AG04450 (cell line): ENCODE measurements around the gene TNS3. TPM values are rescaled to one million over a fixed set of nuclear protein-coding genes. Genes with fewer than 3 reads are reported as not detected.

Experiments
- CTCF ChIA-PET: fragments of 300-600, 350-600 bp; formaldehyde crosslinking; extraction: SDS; loops from one replicate; lab custom pipeline; 2022; ENCODE audit warnings: antibody characterized with exemption, inconsistent platforms; lab: Charles Lee
- POLR2A ChIA-PET: fragments of 350-600 bp; formaldehyde crosslinking; extraction: SDS; loops from one replicate; lab custom pipeline; 2021; ENCODE audit warnings: antibody characterized with exemption, inconsistent platforms; lab: Yijun Ruan, JAX
- DNase-seq: peaks from one replicate; pipeline ENCODE4 v3.0.0-alpha.2; 2011; ENCODE audit warnings: low read depth, low spot score
- H3K27ac ChIP-seq: one replicate; pipeline ENCODE4 v1.5.1; 2012; ENCODE audit warnings: low read depth, low read length, control low read depth
- H3K27me3 ChIP-seq: one replicate; pipeline ENCODE4 v1.6.0; 2012; ENCODE audit warnings: low read length; ENCODE audit not compliant: control insufficient read depth, insufficient read depth
- H3K4me3 ChIP-seq: 2 replicates; pipeline ENCODE4 v1.5.1; 2011; ENCODE audit warnings: mild to moderate bottlenecking, low read depth, low read length, control low read depth
- H3K9me3 ChIP-seq: 2 replicates; pipeline ENCODE4 v1.5.1; 2012; ENCODE audit warnings: low read length; ENCODE audit not compliant: control insufficient read depth, insufficient read depth
- polyA plus RNA-seq: library from polyadenylated mRNA; depleted of rRNA; stranded (reverse); fragments of >200 nt; gene quantifications from 2 replicates; pipeline ENCODE4 v1.2.3, GENCODE V29; 2011
- TF ChIP-seq, protein P1 (sequence below): IDR thresholded peaks from 2 replicates; pipeline ENCODE4 v1.5.1; 2011; ENCODE audit warnings: low read depth, low read length, control low read depth, inconsistent platforms

The TNS3 gene
- polyA plus RNA-seq, 1 experiment: 131 TPM

DNA sequence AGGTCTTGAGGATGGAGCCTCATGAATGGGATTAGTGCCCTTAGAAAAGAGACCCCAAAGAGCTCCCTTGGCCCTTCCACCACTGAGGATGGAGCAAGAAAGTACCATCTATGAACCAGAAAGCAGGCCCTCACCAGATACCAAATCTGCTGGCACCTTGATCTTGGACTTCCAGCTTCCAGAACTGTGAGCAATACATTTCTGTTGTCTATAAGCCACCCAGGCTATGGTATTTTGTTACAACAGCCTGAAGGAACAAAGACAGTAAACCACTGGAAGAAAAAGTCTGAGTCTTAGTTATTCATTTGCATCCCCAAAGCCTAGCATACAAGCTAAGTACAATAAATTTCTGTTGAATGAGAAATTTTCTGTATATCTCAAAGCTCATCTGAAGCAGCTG is 37.9 kb upstream of the TNS3 start:
- no peak overlapping the region for H3K4me3 ChIP-seq
- H3K27ac ChIP-seq: no peak overlapping the region
- TF ChIP-seq, protein P1, sequence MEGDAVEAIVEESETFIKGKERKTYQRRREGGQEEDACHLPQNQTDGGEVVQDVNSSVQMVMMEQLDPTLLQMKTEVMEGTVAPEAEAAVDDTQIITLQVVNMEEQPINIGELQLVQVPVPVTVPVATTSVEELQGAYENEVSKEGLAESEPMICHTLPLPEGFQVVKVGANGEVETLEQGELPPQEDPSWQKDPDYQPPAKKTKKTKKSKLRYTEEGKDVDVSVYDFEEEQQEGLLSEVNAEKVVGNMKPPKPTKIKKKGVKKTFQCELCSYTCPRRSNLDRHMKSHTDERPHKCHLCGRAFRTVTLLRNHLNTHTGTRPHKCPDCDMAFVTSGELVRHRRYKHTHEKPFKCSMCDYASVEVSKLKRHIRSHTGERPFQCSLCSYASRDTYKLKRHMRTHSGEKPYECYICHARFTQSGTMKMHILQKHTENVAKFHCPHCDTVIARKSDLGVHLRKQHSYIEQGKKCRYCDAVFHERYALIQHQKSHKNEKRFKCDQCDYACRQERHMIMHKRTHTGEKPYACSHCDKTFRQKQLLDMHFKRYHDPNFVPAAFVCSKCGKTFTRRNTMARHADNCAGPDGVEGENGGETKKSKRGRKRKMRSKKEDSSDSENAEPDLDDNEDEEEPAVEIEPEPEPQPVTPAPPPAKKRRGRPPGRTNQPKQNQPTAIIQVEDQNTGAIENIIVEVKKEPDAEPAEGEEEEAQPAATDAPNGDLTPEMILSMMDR: no peak
- POLR2A ChIA-PET: interaction anchor here (2.1 kb wide), 1 partner anchor 10 kb away, joined by 10 read pairs; no protein-coding TSS in a partner anchor
- CTCF ChIA-PET: interaction anchor here (1.9 kb wide), 1 partner anchor 9 kb away, joined by 8 read pairs; no protein-coding TSS in a partner anchor
- DNase-seq: no peak
- no peaks in the 10 kb centered on the region for H3K27me3 ChIP-seq
- H3K9me3 ChIP-seq: no peaks in the 10 kb centered on the region; the same call in 1 of the 2 replicates

DNA sequence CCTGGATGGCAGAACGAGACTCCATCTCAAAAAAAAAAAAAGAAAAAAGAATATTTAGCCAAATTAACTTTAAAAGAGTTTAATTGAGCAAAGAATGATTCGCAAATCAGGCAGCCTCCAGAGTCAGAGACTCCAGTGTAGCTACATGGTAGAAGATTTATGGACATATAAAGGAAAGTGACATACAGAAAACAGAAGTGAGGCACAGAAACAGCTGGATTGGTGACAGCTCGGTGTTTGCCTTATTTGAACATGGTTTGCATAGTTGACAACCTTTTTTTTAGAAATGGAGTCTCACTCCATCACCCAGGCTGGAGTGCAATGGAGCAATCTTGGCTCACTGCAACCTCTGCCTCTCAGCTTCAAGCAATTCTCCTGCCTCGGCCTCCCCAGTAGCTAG is 35.2 kb upstream of the TNS3 start:
- TF ChIP-seq, protein P1: no peak
- DNase-seq: no peak
- H3K27ac ChIP-seq: no peak overlapping the region
- H3K27me3 ChIP-seq: no peaks in the 10 kb centered on the region
- H3K4me3 ChIP-seq: no peak overlapping the region
- POLR2A ChIA-PET: no interaction called here
- H3K9me3 ChIP-seq: no peaks in the 10 kb centered on the region; the same call in 1 of the 2 replicates
- CTCF ChIA-PET: interaction anchor here (1.8 kb wide), 1 partner anchor 351 kb away, joined by 5 read pairs; no protein-coding TSS in a partner anchor

DNA sequence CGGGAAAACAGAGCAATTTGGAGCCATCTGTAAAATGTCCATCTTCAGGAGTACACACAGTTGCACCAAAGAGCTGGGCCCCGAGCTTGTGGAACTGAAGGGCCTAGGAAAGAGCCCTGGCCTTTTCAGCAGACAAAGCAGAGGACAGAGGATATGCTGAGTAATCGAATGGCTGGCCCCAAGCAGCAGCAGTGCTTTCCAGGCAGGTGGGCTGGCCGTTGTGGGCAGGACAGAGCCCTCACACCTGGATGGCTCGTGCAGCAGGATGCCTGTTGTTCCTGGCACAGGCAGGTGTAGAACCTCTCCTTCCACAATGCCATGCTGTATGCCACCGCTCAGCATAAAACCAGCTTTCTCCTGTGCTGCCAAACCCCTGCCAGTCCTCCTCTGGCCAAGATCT is 32.5 kb upstream of the TNS3 start:
- CTCF ChIA-PET: interaction anchor here (0.7 kb wide), 1 partner anchor 113 kb away, joined by 4 read pairs; no protein-coding TSS in a partner anchor
- Histone ChIP-seq H3K4me3 (no peak overlapping the region), H3K27ac (no peak overlapping the region), H3K27me3 (no peaks in the 10 kb centered on the region), H3K9me3 (no peaks in the 10 kb centered on the region; the same call in 1 of the 2 replicates)
- no peak for DNase-seq
- TF ChIP-seq, protein P1: no peak
- POLR2A ChIA-PET: no interaction called here

DNA sequence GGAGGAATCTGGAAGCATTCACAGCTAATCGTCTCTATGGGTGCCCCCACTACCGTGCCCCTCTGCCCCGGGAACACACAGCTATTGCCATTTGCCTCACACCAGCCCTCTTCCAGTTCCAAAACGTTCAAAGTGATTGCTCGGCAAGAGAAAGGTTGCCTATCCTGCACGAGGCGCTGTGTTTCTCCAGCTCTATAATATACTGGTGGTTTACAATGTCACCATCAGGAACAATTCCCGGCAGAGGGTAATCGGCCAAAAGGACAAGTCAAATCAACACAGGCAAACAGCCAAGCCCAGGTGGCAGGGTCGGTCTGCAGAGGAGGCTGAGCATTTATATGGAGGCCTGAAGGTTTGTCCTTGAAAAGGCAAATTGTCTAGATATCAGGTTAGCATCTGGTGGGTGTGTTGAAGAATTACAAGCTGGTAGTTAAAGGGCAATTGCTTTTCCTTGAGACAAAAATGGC is 29.2 kb upstream of the TNS3 start:
- POLR2A ChIA-PET: interaction anchor here (0.9 to 2.5 kb wide), 18 partner anchors 9 to 176 kb away, joined by 3 to 32 read pairs (median 9); partner anchors contain the start of gene TNS3

More for the DNA sequence above, 29.2 kb upstream of the TNS3 start:
- TF ChIP-seq, protein P1: peak; percentile 16; the same call in 1 of the 2 replicates
- no peak for DNase-seq
- peak overlapping the region; percentile 94 for H3K27ac ChIP-seq
- H3K4me3 ChIP-seq: no peak overlapping the region
- H3K27me3 ChIP-seq: no peaks in the 10 kb centered on the region
- CTCF ChIA-PET: interaction anchor here (1.4 to 2.5 kb wide), 4 partner anchors 9 to 345 kb away, joined by 3 to 13 read pairs (median 6); no protein-coding TSS in a partner anchor
- no peaks in the 10 kb centered on the region for H3K9me3 ChIP-seq
